HG02588 (cell line): ENCODE data around the gene KLHL30.
"Not testable (repeated sequence)": the region's sequence is repeated elsewhere in the genome, so short reads cannot be mapped to it uniquely, and the experiment has no call there.

Experiments used
- ATAC-seq: cut with Tn5 transposase; IDR thresholded peaks from one replicate; pipeline ENCODE4 v1.9.1; 2021; ENCODE audit warnings: mild to moderate bottlenecking, moderate library complexity; ENCODE audit not compliant: unreplicated experiment

The KLHL30 gene

DNA sequence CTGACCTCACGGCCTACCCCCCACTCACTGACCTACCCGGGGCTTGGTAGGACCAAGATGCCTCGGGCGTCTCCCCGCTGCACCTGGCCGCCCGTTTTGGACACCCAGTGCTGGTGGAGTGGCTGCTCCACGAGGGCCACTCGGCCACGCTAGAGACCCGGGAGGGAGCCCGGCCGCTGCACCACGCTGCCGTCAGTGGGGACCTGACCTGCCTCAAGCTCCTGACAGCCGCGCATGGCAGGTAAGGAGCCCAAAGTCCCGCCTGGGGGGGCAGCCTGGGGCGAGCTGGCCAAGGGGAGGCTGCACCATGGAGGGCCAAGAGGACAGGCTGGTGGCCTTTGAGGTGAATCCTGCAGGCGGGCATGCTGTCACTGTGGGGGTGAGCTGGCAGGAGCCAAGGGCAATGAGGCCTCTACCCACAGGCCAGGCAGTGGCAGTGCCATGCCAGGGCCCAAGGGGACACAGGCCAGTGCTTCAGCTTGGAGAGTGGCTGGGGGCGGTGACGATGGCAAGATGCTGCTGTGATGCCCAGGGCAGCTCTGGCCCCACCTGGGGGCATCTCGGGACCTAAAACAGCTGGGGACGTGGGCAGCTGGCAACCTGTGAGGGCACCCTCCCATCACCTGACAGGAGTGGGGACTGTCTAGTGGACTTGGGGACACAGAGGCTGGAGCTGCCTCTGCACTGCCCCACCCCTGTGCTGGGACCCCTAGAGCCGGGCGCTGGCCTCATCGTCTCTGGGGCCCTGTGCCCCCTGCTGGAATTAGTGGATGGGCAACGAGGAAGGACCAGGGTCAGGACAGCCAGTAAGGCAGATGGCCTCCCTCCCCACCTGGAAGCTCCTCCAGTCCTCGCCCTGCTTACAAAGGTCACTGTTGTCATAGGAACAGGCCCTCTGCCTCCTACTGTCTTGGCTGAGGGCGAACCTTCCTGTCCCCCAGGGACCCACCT, 36.3 kb upstream of the KLHL30 start:
- no peak for ATAC-seq

DNA sequence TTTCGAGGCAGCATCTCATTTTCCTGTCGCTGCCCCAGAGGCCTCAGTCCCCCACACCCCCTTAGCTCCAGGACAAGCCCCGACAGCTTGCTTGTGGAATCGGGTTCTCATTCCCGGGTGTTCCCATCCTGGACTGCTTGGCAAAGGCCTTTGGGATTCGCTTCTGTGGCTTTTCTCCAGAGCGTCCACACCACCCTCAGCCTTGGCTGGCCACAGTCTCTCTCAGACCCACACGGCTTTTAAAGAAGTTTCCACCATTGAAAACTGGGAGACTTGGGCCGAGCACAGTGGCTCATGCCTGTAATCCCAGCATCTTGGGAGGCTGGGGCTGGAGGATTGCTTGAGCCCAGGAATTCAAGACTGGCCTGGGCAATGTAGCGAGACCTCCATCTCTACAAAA, 35.6 kb upstream of the KLHL30 start:
- ATAC-seq: no peak

DNA sequence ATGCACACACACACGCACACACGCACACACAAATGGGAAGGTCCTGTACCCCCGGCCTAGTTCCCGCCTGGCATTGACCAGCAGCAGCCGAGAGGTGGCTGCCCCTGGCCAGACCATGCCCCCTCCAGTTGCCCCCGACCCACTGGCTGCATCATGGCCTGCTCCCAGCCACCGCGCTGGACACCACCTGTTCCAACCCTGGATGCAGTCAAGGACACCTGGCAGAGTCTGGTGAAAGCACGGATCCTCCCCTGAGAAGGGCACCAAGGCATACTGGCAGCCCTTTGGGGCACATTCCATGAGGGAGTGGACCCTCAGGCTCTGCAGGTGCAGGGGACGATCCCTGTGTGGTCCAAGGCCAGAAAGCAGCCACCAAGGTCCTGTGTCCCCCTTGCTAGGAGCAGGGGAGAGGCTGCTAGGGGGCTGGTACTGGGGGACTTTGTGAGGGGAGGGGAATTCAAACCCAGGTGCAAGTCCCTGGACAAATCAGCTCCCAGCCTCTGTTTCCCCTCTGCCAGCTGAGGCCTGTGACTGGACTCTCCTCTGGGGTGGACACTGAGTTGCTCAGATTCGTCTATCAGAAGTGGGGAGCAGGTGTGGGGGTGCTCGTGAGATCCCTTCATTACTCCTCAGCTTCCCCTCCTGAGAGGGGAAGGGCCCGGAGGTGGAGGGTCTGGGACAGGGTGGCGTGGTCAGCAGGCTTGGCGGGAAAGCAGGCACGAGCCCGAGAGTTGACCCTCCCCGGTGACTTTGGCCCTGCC, 34.8 kb upstream of the KLHL30 start:
- no peak for ATAC-seq

DNA sequence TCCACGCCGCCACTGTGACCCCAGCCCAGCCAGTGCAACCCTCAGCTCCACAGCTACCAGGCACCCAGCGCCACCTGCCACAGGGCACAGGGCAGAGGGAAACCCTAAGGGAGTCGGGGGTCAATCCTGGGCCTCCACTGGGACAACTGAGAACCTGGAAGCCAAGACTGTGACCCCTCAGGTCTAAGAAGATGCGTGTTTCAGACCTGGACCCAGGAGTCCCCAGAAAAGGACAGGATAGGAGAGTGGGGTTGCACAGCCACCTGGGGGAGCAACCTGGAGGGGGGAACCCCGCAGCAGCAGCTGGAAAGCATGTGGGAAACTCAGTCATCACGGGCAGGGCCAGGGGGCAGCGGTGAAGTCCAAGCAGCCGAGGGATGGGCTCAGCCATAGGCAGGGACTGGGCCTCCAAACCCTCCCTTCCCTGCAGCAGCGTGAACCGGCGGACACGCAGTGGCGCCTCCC, 34.2 kb upstream of the KLHL30 start:
- no peak for ATAC-seq

DNA sequence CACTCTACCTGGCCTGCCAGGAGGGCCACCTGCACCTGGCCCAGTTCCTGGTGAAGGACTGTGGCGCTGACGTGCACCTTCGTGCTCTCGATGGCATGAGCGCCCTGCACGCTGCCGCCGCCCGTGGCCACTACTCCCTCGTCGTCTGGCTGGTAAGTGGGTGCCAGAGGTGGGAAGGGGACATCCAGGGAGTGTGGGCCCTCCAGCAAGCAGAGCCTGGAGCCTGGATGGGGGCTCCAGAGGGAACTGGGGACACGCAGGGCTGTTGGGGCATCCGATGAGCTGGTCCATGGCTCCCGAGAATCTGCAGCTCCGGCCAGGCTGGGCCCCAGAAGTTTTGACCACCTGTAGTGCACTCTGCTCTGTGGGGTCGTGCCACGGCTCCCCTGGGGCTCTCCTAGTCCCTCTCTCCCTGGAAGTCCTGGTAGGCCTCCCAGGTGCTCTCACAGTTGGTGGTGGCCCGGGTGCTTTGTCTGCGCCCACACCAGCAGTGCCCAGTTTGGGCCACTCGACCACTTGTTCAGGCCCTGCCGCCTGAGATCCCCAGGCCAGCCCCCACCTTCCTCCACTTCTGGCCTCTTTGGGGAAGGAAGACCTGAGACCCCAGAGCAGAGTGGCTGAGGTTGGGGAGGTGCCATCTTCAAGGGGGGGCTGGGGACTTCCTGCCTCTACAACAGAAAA, 33.6 kb upstream of the KLHL30 start:
- ATAC-seq: no peak

DNA sequence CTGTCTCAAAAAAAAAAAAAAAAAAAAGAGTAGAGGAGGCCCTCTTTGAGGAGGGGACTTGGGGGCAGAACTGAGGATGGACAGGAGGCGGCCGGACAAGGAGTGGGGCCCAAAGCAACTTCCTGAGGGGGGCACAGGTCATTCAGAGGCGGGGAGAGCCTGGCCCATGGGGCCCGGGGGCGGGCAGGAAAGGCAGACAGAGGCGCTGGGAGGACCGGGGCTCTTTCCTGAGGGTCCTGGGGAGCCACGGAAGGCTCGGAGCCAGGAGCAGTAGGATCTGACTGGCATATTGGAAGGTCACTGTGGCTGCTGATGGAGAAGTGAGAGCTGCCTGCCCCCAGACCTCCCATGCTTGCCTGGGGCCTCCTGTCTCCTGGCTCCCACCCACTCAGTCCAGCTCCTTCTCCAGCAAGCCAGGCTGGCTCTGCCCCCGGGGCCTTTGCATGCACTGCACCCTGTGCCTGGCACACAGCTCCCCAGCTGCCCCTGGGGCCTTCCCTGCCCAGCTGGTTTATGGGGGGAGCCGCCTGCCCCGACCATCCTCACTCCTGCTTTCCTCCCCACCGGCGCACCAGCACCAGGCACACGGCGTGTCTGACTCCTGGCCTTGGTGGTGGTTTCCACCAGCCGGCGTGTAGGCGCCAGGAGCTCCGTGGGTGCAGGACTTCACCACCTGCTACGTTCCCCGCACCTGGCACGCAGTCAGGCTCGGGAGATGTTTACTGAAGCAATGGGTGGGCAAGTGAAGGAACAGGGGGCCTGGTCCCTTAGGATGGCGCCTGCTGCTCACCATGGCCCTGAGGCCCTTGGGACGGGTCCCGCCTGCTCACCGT, 32.7 kb upstream of the KLHL30 start:
- no peak for ATAC-seq

DNA sequence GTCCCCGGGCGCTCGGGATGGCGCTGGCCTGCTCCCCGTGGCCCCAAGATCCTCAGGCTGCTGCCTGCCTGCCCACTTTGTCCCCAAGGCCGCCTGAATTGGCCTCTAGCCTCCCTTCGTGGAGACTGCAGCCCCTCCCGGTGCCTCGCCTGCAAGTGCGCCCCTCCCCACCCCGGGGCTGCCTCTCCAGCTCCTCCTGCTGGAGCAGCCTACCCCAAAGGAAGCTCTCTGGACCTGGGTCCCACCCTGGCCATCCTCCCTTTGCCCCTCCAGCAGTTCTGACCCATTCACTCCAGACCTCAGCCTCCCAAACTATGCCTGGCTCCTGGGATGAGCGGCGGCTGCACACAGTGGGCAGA, 32.1 kb upstream of the KLHL30 start:
- ATAC-seq: no peak

DNA sequence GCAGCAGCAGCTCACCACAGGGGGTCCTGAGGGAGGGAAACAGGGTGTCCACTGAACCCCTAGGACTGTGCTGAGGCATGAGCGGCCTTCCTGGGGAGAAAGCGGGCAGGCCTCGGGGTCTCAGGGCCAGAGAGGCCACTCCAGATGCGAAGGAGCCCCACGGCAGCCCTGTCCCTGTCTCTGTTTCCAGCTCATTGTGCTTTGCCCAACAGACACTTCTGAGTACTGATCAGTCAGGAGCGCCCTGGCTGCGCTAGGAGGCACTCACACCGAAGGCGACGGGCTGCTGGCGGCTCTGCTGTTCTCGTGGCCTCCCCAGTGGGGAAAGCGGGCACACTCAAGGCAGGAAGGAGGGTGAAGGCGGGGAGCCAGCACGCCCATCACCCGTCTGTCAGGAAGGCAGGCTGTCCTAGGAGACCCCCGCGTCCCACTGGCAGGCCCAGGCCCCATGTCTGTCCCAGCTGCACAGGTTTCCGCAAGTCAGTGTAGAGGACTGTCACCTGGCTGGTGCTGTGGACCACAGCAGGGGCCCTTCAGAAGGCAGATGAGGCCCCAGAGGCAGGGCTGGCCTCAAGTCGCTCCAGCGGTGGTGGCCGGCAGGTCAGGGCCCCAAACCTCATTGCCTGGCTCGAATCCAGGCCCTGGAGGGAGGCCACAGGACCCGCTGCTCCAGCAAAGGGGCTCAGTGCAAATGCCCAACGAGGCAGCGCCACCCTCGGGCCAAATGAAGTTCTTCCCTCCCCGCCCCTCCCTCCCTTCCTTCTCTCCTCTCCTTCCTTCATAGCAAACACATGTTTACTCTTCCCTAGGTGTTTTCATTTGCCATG, 31.6 kb upstream of the KLHL30 start:
- no peak for ATAC-seq

DNA sequence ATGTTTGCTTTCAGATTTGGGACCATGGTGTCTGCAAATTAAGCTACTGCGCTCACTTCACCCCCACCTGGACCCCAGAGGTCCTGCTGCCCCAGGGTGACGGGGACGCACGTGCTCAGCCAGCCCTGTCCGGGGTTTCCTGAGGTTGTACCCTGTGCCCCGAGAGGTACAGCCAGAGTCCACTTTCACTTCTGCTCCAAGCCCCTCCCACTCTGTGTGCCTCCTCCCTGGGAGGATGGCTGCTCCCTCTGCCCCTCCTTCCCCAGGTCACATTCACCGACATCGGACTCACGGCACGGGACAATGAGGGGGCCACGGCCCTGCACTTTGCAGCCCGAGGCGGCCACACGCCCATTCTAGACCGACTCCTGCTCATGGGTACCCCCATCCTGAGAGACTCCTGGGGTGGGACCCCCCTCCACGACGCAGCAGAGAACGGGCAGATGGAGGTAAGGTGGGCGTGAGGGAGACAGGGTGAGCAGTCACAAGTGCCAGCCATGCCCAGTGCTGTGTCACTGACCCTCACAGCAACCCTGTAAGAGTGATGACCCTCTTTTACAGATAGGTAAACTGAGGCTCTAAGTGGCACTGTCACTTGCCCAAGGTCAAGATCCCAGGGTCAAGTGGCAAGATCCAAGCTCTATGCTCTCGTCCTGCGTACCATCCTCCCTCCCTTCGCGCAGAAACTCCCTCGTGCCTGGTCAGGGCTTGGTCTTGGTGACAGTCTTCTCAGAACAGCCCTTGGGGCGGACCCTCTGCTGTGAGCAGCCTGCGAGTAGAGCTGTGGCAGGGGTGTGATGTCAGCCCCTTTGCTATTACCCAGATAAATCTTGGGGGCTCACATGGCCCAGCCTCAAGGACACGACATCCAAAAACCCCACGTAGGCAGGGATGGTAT, 30.7 kb upstream of the KLHL30 start:
- peak; percentile 67 for ATAC-seq

DNA sequence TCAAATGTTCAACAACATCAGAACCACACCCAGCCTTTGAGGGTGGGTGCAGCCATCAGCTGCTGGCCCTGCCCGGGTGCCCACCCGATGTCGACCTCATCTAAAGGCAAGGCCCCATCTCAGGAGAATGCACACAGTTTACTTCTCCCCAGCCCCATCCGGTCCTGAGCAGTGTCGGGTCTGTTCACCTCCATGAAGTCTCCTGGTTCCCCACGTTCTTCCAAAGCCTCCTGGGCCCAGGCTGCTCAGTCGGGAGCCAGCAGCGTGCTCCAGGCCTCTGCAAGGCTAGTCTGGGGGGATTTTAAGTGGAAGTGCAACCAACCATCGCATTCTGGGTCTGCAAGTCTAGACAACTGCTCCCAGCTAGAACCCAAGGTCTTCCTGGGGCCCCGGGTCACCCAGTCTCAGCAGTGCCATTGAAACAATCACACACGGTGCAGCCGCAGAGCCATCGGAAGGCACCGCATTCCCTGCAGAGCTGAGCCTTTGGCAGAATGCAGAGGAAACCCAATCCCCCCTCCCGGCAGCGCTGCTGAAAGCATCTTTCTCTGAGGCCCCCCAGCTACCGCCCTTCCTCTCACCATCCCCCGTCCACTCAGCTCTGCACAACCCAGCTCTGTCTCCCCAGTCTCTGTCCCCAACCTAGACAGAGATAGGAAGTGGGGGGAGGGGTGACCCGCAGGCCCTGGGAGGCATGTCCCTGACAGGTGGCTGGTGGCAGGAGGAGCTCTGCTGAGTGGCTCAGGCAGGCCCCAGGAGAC, 29.9 kb upstream of the KLHL30 start:
- no peak for ATAC-seq

DNA sequence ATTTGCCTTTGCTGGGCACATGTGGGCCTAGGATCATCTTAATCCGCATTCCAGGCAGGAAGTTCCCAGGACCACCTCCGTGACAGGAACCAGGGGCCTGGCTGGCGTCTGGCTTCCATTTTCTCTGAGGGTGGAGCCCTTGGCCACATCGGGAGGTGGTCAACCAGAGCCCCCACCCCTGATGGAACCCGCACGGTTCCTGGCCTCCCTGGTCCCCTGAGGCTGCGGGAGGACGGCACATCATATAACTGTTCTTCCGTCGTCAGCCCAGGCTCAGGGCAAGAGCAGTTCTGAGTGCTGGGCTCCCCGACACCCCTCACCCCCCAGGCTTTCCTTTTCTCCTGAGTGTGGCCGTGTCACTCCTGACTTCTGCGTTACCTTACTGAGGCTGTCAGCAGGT, 24.9 kb upstream of the KLHL30 start:
- ATAC-seq: no peak

DNA sequence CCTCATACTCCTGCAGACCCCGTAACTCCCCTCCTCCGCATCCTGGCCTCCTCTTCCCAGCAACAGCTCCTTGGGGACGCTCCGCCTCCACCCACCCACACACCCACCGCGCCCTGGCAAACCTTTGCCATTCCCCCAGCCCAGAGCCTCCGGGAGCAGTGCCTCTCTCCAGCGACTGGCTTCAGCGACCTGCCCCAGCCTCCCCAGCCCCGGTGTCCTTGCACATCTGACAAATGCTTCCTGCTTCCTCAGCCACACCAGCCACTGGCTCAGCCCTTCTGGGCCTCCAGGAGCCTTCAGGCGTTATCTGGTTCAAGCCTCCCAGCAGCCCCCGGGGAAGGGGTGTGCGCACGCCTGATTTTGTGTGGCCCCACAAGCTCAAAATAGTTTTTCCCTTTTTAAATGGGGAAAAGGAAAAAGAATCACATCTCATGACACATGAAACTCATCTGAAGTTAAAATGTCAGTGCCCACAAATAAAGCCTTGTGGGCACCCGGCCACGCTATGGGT, 24.1 kb upstream of the KLHL30 start:
- ATAC-seq: no peak

DNA sequence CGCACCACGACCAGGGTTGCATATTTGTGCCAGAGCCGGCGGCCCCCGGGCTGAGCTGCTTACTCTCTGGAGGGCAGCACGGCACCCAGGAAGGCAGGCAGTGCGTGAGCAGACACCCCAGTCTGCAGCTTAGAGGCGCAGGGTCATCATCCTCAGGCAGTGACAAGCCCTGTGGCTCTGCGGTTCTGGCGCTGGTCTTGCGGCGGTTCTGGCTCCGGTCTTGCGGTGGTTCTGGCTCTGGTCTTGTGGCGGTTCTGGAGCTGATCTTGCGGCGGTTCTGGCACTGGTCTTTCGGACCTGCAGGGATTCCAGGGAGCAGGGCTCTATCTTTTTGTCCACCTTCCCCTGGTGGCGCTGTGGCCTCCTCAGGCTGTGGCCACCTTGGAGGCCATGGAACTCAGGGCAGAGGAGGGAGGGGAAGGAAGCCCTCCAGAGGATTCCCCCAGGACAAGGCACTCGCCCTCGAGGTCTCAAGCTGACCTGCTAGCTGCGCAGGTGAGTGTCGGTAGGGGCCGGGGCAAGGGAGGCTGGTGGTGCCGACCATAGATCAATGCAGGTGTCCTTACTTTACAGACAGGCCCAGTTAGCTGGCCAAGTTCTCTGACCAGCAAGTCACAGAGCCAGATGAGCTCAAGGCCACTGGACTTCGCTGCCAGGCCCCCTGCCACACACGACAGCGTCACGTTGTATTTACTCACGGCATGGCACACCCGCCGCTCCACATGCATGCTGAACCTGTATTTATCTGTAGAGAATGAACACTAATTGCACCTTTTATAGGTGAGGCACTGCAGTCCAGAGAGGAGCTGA, 23.4 kb upstream of the KLHL30 start:
- no peak for ATAC-seq

DNA sequence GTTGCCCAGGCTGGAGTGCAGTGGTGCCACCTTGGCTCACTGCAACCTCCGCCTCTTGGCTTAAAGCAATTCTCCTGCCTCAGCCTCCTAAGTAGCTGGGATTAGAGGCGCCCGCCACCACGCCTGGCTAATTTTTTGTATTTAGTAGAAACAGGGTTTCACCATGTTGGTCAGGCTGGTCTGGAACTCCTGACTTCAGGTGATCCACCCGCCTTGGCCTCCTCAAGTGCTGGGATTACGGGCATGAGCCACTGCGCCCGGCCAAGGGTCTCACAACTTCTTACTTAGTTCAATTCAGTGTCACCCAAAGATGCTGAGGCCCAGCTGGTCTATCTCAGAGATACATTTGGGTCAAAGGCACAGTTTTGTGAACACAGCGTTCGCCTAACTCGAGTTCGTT, 22.8 kb upstream of the KLHL30 start:
- not testable (repeated sequence) for ATAC-seq

DNA sequence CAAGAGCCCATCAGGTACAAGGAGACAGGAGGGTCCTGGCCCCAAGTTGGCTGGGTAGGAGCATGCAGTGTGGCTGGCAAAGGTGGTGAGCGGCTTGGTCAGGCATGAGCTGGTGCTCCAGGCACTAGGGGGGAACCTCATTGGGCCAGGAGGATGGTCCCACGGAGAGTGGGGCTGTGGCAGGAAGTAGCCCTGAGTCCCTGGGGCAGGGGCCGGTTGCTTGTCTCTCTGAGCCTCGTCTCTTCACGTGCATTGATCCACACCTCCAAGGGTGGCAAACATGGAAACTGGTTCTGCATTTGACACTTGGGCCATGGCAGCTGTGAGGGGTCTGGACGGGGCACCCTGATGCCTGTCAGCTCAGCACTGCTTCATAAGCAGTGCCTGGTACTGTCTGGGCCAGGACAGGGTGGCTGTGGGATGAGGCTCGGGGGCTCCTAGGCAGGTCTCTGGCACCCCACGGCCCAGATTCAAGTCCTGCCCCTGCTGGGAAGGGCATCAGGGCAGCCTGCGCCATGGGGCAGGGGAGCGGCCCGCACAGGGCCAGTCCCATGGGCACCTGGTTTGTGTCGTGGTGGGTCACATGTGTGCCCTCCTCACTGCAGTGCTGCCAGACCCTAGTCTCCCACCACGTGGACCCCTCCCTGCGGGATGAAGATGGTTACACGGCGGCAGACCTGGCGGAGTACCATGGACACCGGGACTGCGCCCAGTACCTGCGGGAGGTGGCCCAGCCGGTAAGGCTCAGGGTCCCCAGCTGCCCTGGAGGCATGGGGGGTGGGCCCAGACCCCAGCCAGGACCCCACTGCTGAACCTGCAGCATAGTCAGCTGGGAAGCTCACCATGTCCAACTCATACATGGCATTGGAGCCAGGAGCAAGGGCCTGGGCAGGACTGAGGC, 21.9 kb upstream of the KLHL30 start:
- ATAC-seq: no peak
